SK-N-SH (cell line): ENCODE measurements around the gene UBN1. TPM values are rescaled to one million over a fixed set of nuclear protein-coding genes. Genes with fewer than 3 reads are reported as not detected.

Source experiments
- CTCF ChIA-PET: fragments of 300-600, 350-600 bp; formaldehyde crosslinking; extraction: SDS; loops from one replicate; lab custom pipeline; 2021; lab: Yijun Ruan, JAX
- POLR2A ChIA-PET: fragments of 350-600 bp; sonication (Branson Sonifier 250); formaldehyde crosslinking; extraction: SDS; loops from one replicate; lab custom pipeline; 2020; ENCODE audit warnings: antibody characterized with exemption, inconsistent platforms; lab: Yijun Ruan, JAX
- DNase-seq: peaks from one replicate; pipeline ENCODE4 v3.0.0; 2012
- H2AFZ ChIP-seq: fragments of 200-600 bp; sonication (generic); 2 replicates; pipeline ENCODE4 v1.8.1; 2016; ENCODE audit warnings: antibody characterized with exemption, mild to moderate bottlenecking, low read depth
- H3F3A ChIP-seq: fragments of 200-600 bp; sonication (generic); replicated peaks from 2 replicates; pipeline ENCODE3; 2016; ENCODE audit warnings: antibody characterized with exemption, mild to moderate bottlenecking; ENCODE audit not compliant: insufficient read depth
- H3K27ac ChIP-seq, 2 experiments: fragments of 200-500 bp in 1 of 2; fragments of 200-600 bp in 1 of 2; sonication (Bioruptor generic) in 1 of 2; sonication (generic), shearing (Covaris generic) in 1 of 2; 2 replicates each; pipeline versions ENCODE4 v1.5.1 to v1.6.1; 2014 to 2016; ENCODE audit warnings: low read depth in 2 of 2, inconsistent platforms in 1 of 2, low read length in 1 of 2, mild to moderate bottlenecking in 1 of 2, mixed read lengths in 1 of 2
- H3K27me3 ChIP-seq: fragments of 200-600 bp; sonication (generic), shearing (Covaris generic); 2 replicates; pipeline ENCODE4 v1.6.1; 2016; ENCODE audit warnings: mixed run types; ENCODE audit not compliant: insufficient read depth
- H3K36me3 ChIP-seq, 2 experiments: fragments of 200-500 bp in 1 of 2; fragments of 200-600 bp in 1 of 2; sonication (Bioruptor generic) in 1 of 2; sonication (generic) in 1 of 2; replicated peaks in 1 of 2; 2 replicates each; pipeline versions ENCODE3 to v1.5.1; 2014 to 2016; ENCODE audit warnings: low read length in 1 of 2, mild to moderate bottlenecking in 1 of 2; ENCODE audit not compliant: insufficient read depth in 2 of 2, control insufficient read depth in 1 of 2
- H3K4me1 ChIP-seq, 2 experiments: fragments of 200-500 bp in 1 of 2; fragments of 200-600 bp in 1 of 2; sonication (Bioruptor generic) in 1 of 2; sonication (generic), shearing (Covaris generic) in 1 of 2; 2 replicates each; pipeline versions ENCODE4 v1.5.1 to v1.6.1; 2014 to 2016; ENCODE audit warnings: low read depth in 1 of 2, low read length in 1 of 2, mixed run types in 1 of 2; ENCODE audit not compliant: insufficient read depth in 2 of 2, control insufficient read depth in 1 of 2
- H3K4me2 ChIP-seq: fragments of 200-600 bp; sonication (generic), shearing (Covaris generic); 2 replicates; pipeline ENCODE4 v1.6.1; 2017; ENCODE audit warnings: mixed run types
- H3K4me3 ChIP-seq, 2 experiments: fragments of 200-500 bp in 1 of 2; fragments of 200-600 bp in 1 of 2; sonication (Bioruptor generic) in 1 of 2; sonication (generic), shearing (Covaris generic) in 1 of 2; 2 replicates each; pipeline versions ENCODE4 v1.5.1 to v1.8.1; 2014 to 2016; ENCODE audit warnings: low read depth in 2 of 2, inconsistent platforms in 1 of 2, low read length in 1 of 2, mild to moderate bottlenecking in 1 of 2, mixed read lengths in 1 of 2, moderate library complexity in 1 of 2
- H3K79me2 ChIP-seq: fragments of 200-600 bp; sonication (generic); 2 replicates; pipeline ENCODE4 v1.8.1; 2017; ENCODE audit warnings: mild to moderate bottlenecking; ENCODE audit not compliant: insufficient read depth
- H3K9ac ChIP-seq: fragments of 200-600 bp; sonication (generic); 2 replicates; pipeline ENCODE4 v1.6.1; 2017; ENCODE audit warnings: mixed run types
- H3K9me2 ChIP-seq: fragments of 200-600 bp; sonication (generic); 2 replicates; pipeline ENCODE4 v1.6.1; 2017; ENCODE audit warnings: mixed run types
- H3K9me3 ChIP-seq: fragments of 200-600 bp; sonication (generic); 2 replicates; pipeline ENCODE4 v1.6.1; 2017; ENCODE audit warnings: mixed run types, mild to moderate bottlenecking, moderate library complexity
- H4K20me1 ChIP-seq: fragments of 200-600 bp; sonication (generic); 2 replicates; pipeline ENCODE4 v1.6.1; 2017; ENCODE audit warnings: mild to moderate bottlenecking, mixed run types; ENCODE audit not compliant: insufficient read depth
- CHD2 ChIP-seq: fragments of 150-350 bp; IDR thresholded peaks from 2 replicates; pipeline ENCODE4 v1.6.1; 2018; ENCODE audit warnings: low read length; ENCODE audit not compliant: partially characterized antibody
- EP300 ChIP-seq, 2 experiments: IDR thresholded peaks; 2 replicates each; pipeline versions ENCODE4 v1.4.0 to v1.6.1; 2012; ENCODE audit warnings: borderline replicate concordance in 1 of 2, low read depth in 1 of 2, low read length in 1 of 2
- EZH2phosphoT487 ChIP-seq: fragments of 200-600 bp; sonication (generic); IDR thresholded peaks from 2 replicates; pipeline ENCODE4 v1.6.1; 2017; ENCODE audit warnings: low read depth, mixed run types, mild to moderate bottlenecking, antibody characterized with exemption, moderate library complexity, borderline replicate concordance
- FOXJ3 ChIP-seq: sonication (generic); formaldehyde crosslinking; IDR thresholded peaks from 2 replicates; pipeline ENCODE4 v1.5.1; 2020; ENCODE audit warnings: mild to moderate bottlenecking, missing genetic modification reagents
- GABPA ChIP-seq: IDR thresholded peaks from 2 replicates; pipeline ENCODE4 v1.4.0; 2012; ENCODE audit warnings: low read depth, mild to moderate bottlenecking
- GATA2 ChIP-seq: sonication (generic); formaldehyde crosslinking; IDR thresholded peaks from 2 replicates; pipeline ENCODE4 v1.5.0; 2020; ENCODE audit warnings: mild to moderate bottlenecking, missing genetic modification reagents
- JUND ChIP-seq: IDR thresholded peaks from 2 replicates; pipeline ENCODE4 v1.4.0; 2012
- MXI1 ChIP-seq: IDR thresholded peaks from 2 replicates; pipeline ENCODE4 v1.6.1; 2012; ENCODE audit warnings: mild to moderate bottlenecking, low read depth, low read length, improper control_type of control experiment
- RAD21 ChIP-seq: IDR thresholded peaks from 2 replicates; pipeline ENCODE4 v1.6.1; 2012; ENCODE audit warnings: mild to moderate bottlenecking, low read length
- RCOR1 ChIP-seq: fragments of 150-350 bp; IDR thresholded peaks from 2 replicates; pipeline ENCODE4 v1.6.1; 2017; ENCODE audit warnings: antibody characterized with exemption, low read length
- SIN3A ChIP-seq: IDR thresholded peaks from 2 replicates; pipeline ENCODE4 v1.6.1; 2012; ENCODE audit warnings: low read depth, mild to moderate bottlenecking, low read length, moderate library complexity, borderline replicate concordance
- TCF12 ChIP-seq: IDR thresholded peaks from 2 replicates; pipeline ENCODE4 v1.4.0; 2012
- YY1 ChIP-seq: IDR thresholded peaks from 2 replicates; pipeline ENCODE4 v1.4.0; 2012; ENCODE audit warnings: low read depth, mild to moderate bottlenecking
- WGBS: methylation state at CpG from one replicate; pipeline ENCODE4 v1.1.6; 2017; ENCODE audit warnings: low lambda C conversion rate; 5-methylcytosine and 5-hydroxymethylcytosine counted together
- polyA plus RNA-seq, 3 experiments: library from polyadenylated mRNA; depleted of rRNA; stranded (reverse); fragments of >200 nt; gene quantifications; 2 replicates each; pipeline ENCODE4 v1.2.3, GENCODE V29; 2012
- TF ChIP-seq, protein P1 (sequence below): fragments of 200-600 bp; sonication (generic); IDR thresholded peaks from 2 replicates; pipeline ENCODE4 v1.6.1; 2017; ENCODE audit warnings: antibody characterized with exemption, mild to moderate bottlenecking, moderate library complexity
- TF ChIP-seq, protein P2 (sequence below): IDR thresholded peaks from 2 replicates; pipeline ENCODE4; 2012
- TF ChIP-seq, protein P3 (sequence below): fragments of 150-350 bp; IDR thresholded peaks from 2 replicates; pipeline ENCODE4 v1.6.1; 2017; ENCODE audit warnings: antibody characterized with exemption, low read length, low read depth, borderline replicate concordance
- TF ChIP-seq, protein P4 (sequence below): fragments of 150-350 bp; IDR thresholded peaks from 2 replicates; pipeline ENCODE4 v1.6.1; 2016; ENCODE audit warnings: mild to moderate bottlenecking, low read depth, low read length

Gene UBN1
- polyA plus RNA-seq, 1 of the 3 experiments (the other 2 are of a cell fraction) = 10.9 TPM

DNA sequence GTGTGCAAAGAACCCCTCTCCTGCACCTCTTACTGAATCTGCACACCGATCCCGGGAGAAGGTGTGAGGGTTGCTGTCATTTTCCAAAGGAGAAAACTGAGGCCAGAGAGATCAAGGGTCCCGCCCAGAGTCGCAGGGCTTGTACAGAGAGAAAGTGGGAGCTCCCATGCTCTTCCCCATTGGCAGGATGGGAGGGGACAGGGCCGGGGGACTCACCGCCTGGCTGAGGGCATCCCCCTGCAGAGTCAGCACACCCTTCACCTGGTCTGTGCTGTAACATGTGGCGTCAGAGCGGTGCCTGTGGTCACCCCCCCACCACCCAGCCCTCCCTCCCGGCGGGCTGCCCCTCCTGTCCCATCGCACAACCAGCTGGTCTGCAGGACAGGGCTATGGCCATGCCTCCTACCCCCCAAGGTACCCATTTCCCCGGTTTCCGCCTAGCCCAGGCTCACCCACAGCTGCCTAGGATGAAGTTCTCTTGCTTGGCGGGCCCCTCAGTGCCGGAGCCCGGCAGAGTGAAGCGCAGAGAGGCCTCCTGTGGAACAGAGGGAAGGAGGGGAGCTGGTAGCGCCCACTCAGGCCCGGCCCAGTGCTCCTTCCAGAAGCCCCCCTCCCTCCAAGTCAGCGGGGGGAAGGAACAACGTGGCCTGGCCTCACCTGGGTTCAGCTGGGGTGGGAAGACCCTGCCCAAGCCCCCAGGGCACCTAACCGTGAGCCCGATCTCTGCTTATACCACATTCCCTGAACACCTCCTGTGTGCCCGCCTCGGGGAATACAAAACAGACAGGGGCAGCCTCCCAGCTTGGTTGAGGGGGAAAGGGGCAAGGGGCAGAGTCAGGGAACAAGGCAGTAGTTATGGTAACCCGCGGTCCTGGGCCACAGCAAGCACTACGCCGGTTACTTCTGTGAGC, 46.0 kb upstream of the UBN1 start:
- POLR2A ChIA-PET = interaction anchor here (1.3 to 2.1 kb wide), 3 partner anchors 33 to 67 kb away, joined by 5 to 9 read pairs (median 7); partner anchors contain the start of genes ANKS3, DNAAF8 and ZNF500
- H3K4me2 ChIP-seq = peak overlapping the region; percentile 95
- TF ChIP-seq, protein P1, sequence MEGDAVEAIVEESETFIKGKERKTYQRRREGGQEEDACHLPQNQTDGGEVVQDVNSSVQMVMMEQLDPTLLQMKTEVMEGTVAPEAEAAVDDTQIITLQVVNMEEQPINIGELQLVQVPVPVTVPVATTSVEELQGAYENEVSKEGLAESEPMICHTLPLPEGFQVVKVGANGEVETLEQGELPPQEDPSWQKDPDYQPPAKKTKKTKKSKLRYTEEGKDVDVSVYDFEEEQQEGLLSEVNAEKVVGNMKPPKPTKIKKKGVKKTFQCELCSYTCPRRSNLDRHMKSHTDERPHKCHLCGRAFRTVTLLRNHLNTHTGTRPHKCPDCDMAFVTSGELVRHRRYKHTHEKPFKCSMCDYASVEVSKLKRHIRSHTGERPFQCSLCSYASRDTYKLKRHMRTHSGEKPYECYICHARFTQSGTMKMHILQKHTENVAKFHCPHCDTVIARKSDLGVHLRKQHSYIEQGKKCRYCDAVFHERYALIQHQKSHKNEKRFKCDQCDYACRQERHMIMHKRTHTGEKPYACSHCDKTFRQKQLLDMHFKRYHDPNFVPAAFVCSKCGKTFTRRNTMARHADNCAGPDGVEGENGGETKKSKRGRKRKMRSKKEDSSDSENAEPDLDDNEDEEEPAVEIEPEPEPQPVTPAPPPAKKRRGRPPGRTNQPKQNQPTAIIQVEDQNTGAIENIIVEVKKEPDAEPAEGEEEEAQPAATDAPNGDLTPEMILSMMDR = no peak
- TF ChIP-seq CHD2 (no peak), MXI1 (no peak), FOXJ3 (CRISPR knock-in tag) (no peak), GATA2 (CRISPR knock-in tag) (no peak), RCOR1 (no peak), JUND (no peak), YY1 (no peak), EP300 (IDR thresholded peaks at IDR 0.05; ENCODE audit: borderline replicate concordance in 1 of 2, low read depth in 1 of 2, low read length in 1 of 2) (no peak), RAD21 (no peak), SIN3A (no peak), EZH2phosphoT487 (no peak), GABPA (no peak), TCF12 (no peak)
- TF ChIP-seq, protein P2, sequence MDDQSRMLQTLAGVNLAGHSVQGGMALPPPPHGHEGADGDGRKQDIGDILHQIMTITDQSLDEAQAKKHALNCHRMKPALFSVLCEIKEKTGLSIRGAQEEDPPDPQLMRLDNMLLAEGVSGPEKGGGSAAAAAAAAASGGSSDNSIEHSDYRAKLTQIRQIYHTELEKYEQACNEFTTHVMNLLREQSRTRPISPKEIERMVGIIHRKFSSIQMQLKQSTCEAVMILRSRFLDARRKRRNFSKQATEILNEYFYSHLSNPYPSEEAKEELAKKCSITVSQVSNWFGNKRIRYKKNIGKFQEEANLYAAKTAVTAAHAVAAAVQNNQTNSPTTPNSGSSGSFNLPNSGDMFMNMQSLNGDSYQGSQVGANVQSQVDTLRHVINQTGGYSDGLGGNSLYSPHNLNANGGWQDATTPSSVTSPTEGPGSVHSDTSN = no peak
- TF ChIP-seq, protein P3, sequence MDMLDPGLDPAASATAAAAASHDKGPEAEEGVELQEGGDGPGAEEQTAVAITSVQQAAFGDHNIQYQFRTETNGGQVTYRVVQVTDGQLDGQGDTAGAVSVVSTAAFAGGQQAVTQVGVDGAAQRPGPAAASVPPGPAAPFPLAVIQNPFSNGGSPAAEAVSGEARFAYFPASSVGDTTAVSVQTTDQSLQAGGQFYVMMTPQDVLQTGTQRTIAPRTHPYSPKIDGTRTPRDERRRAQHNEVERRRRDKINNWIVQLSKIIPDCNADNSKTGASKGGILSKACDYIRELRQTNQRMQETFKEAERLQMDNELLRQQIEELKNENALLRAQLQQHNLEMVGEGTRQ = no peak
- TF ChIP-seq, protein P4, sequence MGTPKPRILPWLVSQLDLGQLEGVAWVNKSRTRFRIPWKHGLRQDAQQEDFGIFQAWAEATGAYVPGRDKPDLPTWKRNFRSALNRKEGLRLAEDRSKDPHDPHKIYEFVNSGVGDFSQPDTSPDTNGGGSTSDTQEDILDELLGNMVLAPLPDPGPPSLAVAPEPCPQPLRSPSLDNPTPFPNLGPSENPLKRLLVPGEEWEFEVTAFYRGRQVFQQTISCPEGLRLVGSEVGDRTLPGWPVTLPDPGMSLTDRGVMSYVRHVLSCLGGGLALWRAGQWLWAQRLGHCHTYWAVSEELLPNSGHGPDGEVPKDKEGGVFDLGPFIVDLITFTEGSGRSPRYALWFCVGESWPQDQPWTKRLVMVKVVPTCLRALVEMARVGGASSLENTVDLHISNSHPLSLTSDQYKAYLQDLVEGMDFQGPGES = no peak
- TF ChIP-seq, all 33 proteins: peak for 0
- Histone ChIP-seq H3K27ac (peak overlapping the region; percentile 16 to 93; a peak in 3 of 4 replicates), H3K79me2 (0 out of 2 replicates have a peak, but pooled peaks cover 7% of the 10 kb centered on the region), H3K9me2 (no peaks in the 10 kb centered on the region), H3F3A (peaks cover 12% of the 10 kb centered on the region), H2AFZ (peak overlapping the region; percentile 88), H3K9ac (peak overlapping the region; percentile 55), H3K4me3 (peak overlapping the region; percentile 83), H3K36me3 (peaks cover 5 to 36% of the 10 kb centered on the region in 2 experiments), H3K4me1 (peaks cover 0 to 18% of the 10 kb centered on the region in 2 experiments; a peak in 3 of 4 replicates), H4K20me1 (no peaks in the 10 kb centered on the region), H3K27me3 (no peaks in the 10 kb centered on the region), H3K9me3 (no peaks in the 10 kb centered on the region)
- CTCF ChIA-PET = interaction anchor here (1.0 to 1.1 kb wide), 2 partner anchors 13 to 283 kb away, joined by 3 read pairs; partner anchors contain the start of gene SEPTIN12
- 74% methylated on average over 17 of the region's 29 CpGs for WGBS
- no peak for DNase-seq
